Stimulated activated CD4-positive, alpha-beta T cell treated with anti-CD3 and anti-CD28 coated beads, Interleukin-12 subunit alpha, Interleukin-12 subunit beta, amount 100 ng/mL, for 48 hours (primary cell): ENCODE results near the gene MAP3K5.

ENCODE experiments used
- DNase-seq, 3 donors: peaks; one replicate each; pipeline ENCODE4 v3.0.0-alpha.2; 2020; ENCODE audit warnings: low read depth in 2 of 3, low spot score in 1 of 3

Gene MAP3K5

GRCh38 chr6:136549300-136550044 lies 242.8 kb downstream of the MAP3K5 start:
- DNase-seq, result no peak

GRCh38 chr6:136548582-136549299 lies 243.5 kb downstream of the MAP3K5 start:
- DNase-seq, result no peak

DNA sequence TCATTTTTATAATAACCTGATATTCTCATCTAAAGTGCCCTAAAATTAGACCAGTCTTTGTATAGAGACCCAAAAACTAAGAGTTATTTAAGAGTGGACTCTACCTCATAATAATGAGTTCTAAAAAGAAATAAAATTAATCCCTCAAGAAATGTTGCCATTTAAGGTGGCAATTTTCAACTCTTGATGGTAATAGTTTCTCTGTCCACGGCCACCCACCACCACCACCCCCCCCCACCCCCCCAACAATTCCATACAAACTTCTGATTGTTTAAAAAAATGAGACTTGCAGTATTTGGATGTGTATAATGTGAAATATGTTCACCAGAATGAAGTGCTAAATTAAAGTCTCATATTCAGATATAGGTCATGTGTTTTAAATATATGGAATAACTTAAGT lies 244.4 kb downstream of the MAP3K5 start:
- no peak for DNase-seq

GRCh38 chr6:136547336-136547735 lies 244.9 kb downstream of the MAP3K5 start:
- no peak for DNase-seq

- no peak for DNase-seq
These were observed 245.9 kb downstream of the MAP3K5 start for GRCh38 chr6:136546331-136546730.

GRCh38 chr6:136544326-136544725 lies 248.0 kb downstream of the MAP3K5 start:
- no peak for DNase-seq

DNA sequence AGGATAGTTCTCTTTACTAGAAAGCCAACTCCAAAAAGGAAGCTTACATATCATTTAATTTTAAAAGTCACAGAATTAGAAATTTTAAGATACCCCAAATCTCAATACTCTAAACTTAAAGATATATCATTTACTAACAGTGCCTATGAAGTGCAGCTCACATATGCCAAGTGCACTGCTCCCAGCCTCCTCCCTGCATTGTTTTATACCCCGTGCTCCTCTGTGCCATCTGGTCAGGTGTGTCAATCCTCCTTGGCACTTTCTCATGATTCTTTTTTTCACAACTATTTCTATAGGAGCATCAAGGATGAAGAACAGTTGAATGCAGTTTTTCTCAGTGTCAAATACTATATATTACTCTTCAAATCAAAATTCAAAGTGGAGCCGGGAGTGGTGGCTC lies 250.9 kb downstream of the MAP3K5 start:
- DNase-seq, result no peak

DNA sequence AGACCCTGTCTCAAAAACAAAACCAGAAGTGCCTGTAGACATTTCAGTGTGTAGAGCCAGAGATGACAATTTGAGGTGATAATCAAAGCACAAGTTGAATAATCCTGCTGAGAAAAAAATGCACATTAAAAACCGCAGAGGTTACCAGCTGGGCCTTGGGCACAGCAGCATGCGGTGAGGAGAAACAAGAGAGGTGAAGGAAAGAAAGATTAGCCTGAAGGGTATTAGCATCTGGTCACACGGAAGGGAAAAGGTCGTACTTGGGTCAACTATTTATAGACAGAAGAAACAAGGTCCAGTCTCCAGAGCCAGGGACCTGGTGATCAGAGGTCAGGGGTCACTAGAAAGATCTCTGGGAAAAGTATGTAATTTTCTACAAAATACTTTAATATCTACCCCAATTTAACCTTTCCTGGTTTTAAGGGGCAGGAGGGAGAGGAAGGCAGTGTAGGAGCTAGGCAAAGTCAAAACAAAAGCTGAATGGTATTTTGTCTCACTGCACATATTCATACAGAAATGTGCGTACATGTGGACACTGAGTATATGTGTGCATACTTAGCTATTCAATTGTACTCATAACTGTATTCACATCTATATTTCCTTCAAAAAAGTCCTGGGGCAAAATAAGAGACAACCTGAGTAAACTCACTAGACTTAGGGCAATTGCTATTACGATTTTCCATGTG lies 252.2 kb downstream of the MAP3K5 start:
- DNase-seq, result no peak

DNA sequence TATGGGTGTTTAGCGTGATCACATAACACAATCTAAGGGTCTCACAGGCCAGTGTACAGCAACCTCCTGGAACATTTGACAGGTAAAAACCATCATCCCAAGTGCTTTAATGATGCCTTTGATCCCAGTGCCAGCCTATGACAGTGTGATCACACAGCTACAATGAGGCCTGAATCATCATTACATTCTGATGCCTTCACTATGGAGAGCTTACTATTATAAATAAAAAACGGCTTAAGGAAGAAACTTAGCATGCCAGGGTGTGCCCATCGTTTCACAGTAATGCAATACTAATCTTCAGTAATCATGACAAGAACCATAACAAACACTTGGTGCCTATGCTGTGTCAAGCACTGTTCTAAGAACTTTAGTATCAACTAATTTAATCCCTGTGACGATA lies 253.4 kb downstream of the MAP3K5 start:
- DNase-seq, result no peak

GRCh38 chr6:136535880-136536650 lies 256.2 kb downstream of the MAP3K5 start:
- DNase-seq, result no peak

DNA sequence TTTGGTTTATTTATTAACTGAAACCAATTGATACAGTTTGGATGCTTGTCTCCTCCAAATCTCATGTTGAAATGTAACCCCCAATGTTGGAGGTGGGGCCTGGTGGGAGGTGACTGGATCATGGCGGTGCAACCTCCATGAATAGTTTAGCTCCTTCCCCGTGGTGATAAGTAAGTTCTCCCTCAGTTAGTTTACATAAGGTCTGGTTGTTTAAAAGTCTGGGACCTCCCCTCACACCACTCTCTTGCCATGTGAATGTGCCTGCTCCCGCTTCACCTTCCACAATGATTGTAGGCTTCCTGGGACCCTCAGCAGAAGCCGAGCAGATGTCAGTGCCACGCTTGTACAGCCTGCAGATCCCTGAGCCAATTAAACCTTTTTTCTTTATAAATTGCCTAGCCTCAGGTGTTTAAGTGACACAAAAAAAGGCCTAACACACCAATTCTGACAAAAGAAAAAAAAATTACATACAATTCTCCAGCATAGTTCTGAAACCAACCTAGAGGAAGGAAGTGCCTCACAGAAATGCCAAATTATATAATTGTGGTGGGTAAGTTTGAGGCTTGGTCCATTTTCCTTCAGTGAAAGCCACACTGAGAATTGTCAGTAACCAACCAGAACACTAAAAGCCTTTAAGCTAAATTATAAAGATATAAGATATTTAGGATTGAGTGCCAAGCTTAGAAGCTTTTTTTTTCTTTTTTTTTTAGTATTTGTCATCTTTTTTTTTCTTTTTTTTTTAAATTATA lies 257.1 kb downstream of the MAP3K5 start:
- DNase-seq, result no peak

- DNase-seq, result no peak
These were observed 258.0 kb downstream of the MAP3K5 start for GRCh38 chr6:136534268-136534667.

GRCh38 chr6:136533487-136533886 lies 258.8 kb downstream of the MAP3K5 start:
- DNase-seq, result no peak

GRCh38 chr6:136532030-136532429 lies 260.2 kb downstream of the MAP3K5 start:
- no peak for DNase-seq

- DNase-seq, result no peak
These were observed 262.6 kb downstream of the MAP3K5 start for GRCh38 chr6:136529710-136530109.

GRCh38 chr6:136528477-136528876 lies 263.8 kb downstream of the MAP3K5 start:
- no peak for DNase-seq

DNA sequence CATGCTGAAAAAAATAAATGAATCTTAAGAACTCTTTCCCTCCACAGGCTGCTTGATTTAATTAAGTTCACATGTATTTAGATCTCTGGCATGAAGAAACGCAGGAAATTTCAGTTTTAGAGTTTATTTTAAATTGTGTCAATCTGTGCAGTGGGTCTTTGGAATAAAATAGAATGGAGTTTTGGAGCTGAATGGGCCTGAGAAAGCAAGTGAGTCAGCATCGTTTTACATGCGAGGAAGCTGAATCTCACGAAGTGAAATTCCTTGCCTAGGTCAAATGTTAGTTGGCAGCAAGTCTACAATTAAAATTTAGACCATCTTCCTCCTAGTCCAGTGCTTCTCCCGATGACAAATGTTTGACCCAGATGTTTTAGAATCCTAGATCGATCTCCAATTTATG lies 264.4 kb downstream of the MAP3K5 start:
- DNase-seq, result no peak

- no peak for DNase-seq
These were observed 265.3 kb downstream of the MAP3K5 start for GRCh38 chr6:136526937-136527336.

DNA sequence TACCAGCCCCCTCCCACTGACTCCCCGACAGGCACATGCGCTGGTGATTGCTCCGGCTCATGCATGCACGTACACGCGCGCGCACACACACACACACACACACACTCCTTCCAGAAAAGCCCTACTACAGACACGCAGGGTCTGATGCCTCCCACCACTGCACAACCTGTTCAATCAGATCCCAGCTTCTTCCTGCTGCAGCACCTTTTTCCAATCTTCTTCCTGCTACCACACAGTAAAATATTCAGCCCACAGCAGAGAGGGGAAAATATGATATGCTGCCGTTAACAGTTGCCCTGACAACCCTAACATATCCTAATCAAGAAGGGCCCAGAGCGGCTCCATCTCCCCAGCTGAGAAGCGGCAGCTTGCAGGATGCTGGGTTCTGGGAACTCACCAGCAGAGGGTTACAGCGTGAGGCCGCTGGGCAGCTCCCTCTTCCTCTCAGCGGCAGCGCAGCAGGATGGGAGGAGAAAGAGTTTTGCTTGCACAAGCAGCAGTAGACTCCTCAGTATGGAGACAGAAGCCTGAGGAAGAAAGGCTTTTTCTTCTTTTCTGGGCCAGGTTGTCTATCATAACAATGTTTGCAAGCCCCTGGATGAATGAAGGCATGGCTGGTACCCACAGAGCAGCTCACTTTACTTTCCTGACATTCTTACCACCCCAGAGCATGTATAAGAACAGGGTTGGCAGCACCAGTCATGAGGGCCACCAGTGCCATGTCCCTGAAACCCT lies 265.9 kb downstream of the MAP3K5 start:
- peak in 2 of 3 donors; percentile 12 to 30 for DNase-seq

GRCh38 chr6:136525586-136526195 lies 266.6 kb downstream of the MAP3K5 start:
- DNase-seq, result no peak
